ENCODE measurements around the gene TEDC2. TPM values are rescaled to one million over a fixed set of nuclear protein-coding genes. Genes with fewer than 3 reads are reported as not detected.
"Not testable (repeated sequence)": the region's sequence is repeated elsewhere in the genome, so short reads cannot be mapped to it uniquely, and the experiment has no call there.

TEDC2 gene
- total RNA-seq, 1 experiment from 2014 or later, result 49.9 TPM

- in situ Hi-C loops (cut with HindIII; ENCODE audit: low sequenced_read_pairs), result no loop called here
- no peak for DNase-seq (ENCODE audit: low spot score)
These were observed 23.8 kb upstream of the TEDC2 start for GRCh38 chr16:2436110-2436509.

GRCh38 chr16:2437032-2437790 lies 22.7 kb upstream of the TEDC2 start:
- DNase-seq (ENCODE audit: low spot score), result no peak
- in situ Hi-C loops (cut with HindIII; ENCODE audit: low sequenced_read_pairs), result no loop called here

GRCh38 chr16:2438121-2438520 lies 21.8 kb upstream of the TEDC2 start:
- no peak for DNase-seq (ENCODE audit: low spot score)
- in situ Hi-C loops (cut with HindIII; ENCODE audit: low sequenced_read_pairs), result no loop called here

- in situ Hi-C loops (cut with HindIII; ENCODE audit: low sequenced_read_pairs), result no loop called here
- DNase-seq (ENCODE audit: low spot score), result no peak
These were observed 20.3 kb upstream of the TEDC2 start for GRCh38 chr16:2439598-2439997.

- DNase-seq (ENCODE audit: low spot score); in situ Hi-C loops (cut with HindIII; ENCODE audit: low sequenced_read_pairs): not testable (repeated sequence)
These were observed 18.6 kb upstream of the TEDC2 start for GRCh38 chr16:2441143-2441804.

GRCh38 chr16:2443555-2443954 lies 16.4 kb upstream of the TEDC2 start:
- in situ Hi-C loops (cut with HindIII; ENCODE audit: low sequenced_read_pairs), result no loop called here
- DNase-seq (ENCODE audit: low spot score), result no peak

GRCh38 chr16:2447920-2448583 lies 11.9 kb upstream of the TEDC2 start:
- in situ Hi-C loops (cut with HindIII; ENCODE audit: low sequenced_read_pairs), result no loop called here
- no peak for DNase-seq (ENCODE audit: low spot score)

- no peak for DNase-seq (ENCODE audit: low spot score)
- in situ Hi-C loops (cut with HindIII; ENCODE audit: low sequenced_read_pairs), result no loop called here
These were observed 10.8 kb upstream of the TEDC2 start for GRCh38 chr16:2449118-2449517.

GRCh38 chr16:2450535-2450934 lies 9.4 kb upstream of the TEDC2 start:
- no peak for DNase-seq (ENCODE audit: low spot score)
- in situ Hi-C loops (cut with HindIII; ENCODE audit: low sequenced_read_pairs), result no loop called here

GRCh38 chr16:2450975-2451381 lies 8.9 kb upstream of the TEDC2 start:
- in situ Hi-C loops (cut with HindIII; ENCODE audit: low sequenced_read_pairs), result no loop called here
- DNase-seq (ENCODE audit: low spot score), result no peak

- DNase-seq (ENCODE audit: low spot score), result no peak
- in situ Hi-C loops (cut with HindIII; ENCODE audit: low sequenced_read_pairs), result no loop called here
These were observed 8.0 kb upstream of the TEDC2 start for GRCh38 chr16:2451851-2452320.

GRCh38 chr16:2452650-2453049 lies 7.3 kb upstream of the TEDC2 start:
- in situ Hi-C loops (cut with HindIII; ENCODE audit: low sequenced_read_pairs), result no loop called here

GRCh38 chr16:2455081-2455845 lies 4.6 kb upstream of the TEDC2 start:
- no peak for DNase-seq (ENCODE audit: low spot score)
- in situ Hi-C loops (cut with HindIII; ENCODE audit: low sequenced_read_pairs), result no loop called here

More at GRCh38 chr16:2452650-2453049, 7.3 kb upstream of the TEDC2 start:
- no peak for DNase-seq (ENCODE audit: low spot score)

GRCh38 chr16:2456551-2457153 lies 3.3 kb upstream of the TEDC2 start:
- in situ Hi-C loops (cut with HindIII; ENCODE audit: low sequenced_read_pairs), result no loop called here
- DNase-seq (ENCODE audit: low spot score), result no peak

- in situ Hi-C loops (cut with HindIII; ENCODE audit: low sequenced_read_pairs), result no loop called here
- DNase-seq (ENCODE audit: low spot score), result no peak
These were observed 2.6 kb upstream of the TEDC2 start for GRCh38 chr16:2457267-2457666.

GRCh38 chr16:2457946-2458345 lies 2.0 kb upstream of the TEDC2 start:
- in situ Hi-C loops (cut with HindIII; ENCODE audit: low sequenced_read_pairs), result no loop called here
- no peak for DNase-seq (ENCODE audit: low spot score)

- in situ Hi-C loops (cut with HindIII; ENCODE audit: low sequenced_read_pairs), result no loop called here
These were observed 842 bp upstream of the TEDC2 start for GRCh38 chr16:2458887-2459646.

GRCh38 chr16:2460391-2460713 lies 443 bp downstream of the TEDC2 start:
- DNase-seq (ENCODE audit: low spot score), result no peak
- in situ Hi-C loops (cut with HindIII; ENCODE audit: low sequenced_read_pairs), result no loop called here

More at GRCh38 chr16:2458887-2459646, 842 bp upstream of the TEDC2 start:
- no peak for DNase-seq (ENCODE audit: low spot score)

Data from G401 (cell line).